Mucosa of gallbladder (tissue), 1 donor: Measurements from ENCODE around the gene HSPBAP1. TPM values are rescaled to one million over a fixed set of nuclear protein-coding genes. Genes with fewer than 3 reads are reported as not detected.
"Not testable (repeated sequence)": the region's sequence is repeated elsewhere in the genome, so short reads cannot be mapped to it uniquely, and the experiment has no call there.

ENCODE experiments used
- DNase-seq: peaks from one replicate; pipeline ENCODE4 v3.0.0-alpha.2; 2020; ENCODE audit warnings: low spot score
- total RNA-seq: library from RNA; stranded (reverse); gene quantifications from one replicate; pipeline ENCODE4 v1.2.1, GENCODE V29; 2021
- donor health status: DM: no; HTN: no; CAD: no.

Gene HSPBAP1
- total RNA-seq, 1 donor from 2014 or later, result 8.2 TPM

- DNase-seq, result no peak
These were observed 9.2 kb downstream of the HSPBAP1 start for GRCh38 chr3:122784436-122784835.

GRCh38 chr3:122782804-122783203 lies 10.8 kb downstream of the HSPBAP1 start:
- DNase-seq, result no peak

GRCh38 chr3:122777563-122777962 lies 16.1 kb downstream of the HSPBAP1 start:
- no peak for DNase-seq

- no peak for DNase-seq
These were observed 16.8 kb downstream of the HSPBAP1 start for GRCh38 chr3:122776675-122777468.

GRCh38 chr3:122774564-122774963 lies 19.1 kb downstream of the HSPBAP1 start:
- no peak for DNase-seq

GRCh38 chr3:122773944-122774509 lies 19.6 kb downstream of the HSPBAP1 start:
- DNase-seq, result no peak

- DNase-seq, result no peak
These were observed 20.8 kb downstream of the HSPBAP1 start for GRCh38 chr3:122772827-122773226.

- DNase-seq, result no peak
These were observed 23.0 kb downstream of the HSPBAP1 start for GRCh38 chr3:122770521-122771202.

- no peak for DNase-seq
These were observed 25.9 kb downstream of the HSPBAP1 start for GRCh38 chr3:122767540-122768372.

GRCh38 chr3:122766430-122766829 lies 27.2 kb downstream of the HSPBAP1 start:
- DNase-seq, result no peak

- DNase-seq, result no peak
These were observed 33.0 kb downstream of the HSPBAP1 start for GRCh38 chr3:122760453-122761271.

- DNase-seq, result no peak
These were observed 34.6 kb downstream of the HSPBAP1 start for GRCh38 chr3:122758877-122759560.

- DNase-seq, result no peak
These were observed 38.1 kb downstream of the HSPBAP1 start for GRCh38 chr3:122755491-122755890.

- no peak for DNase-seq
These were observed 38.7 kb downstream of the HSPBAP1 start for GRCh38 chr3:122754929-122755328.

- no peak for DNase-seq
These were observed 45.3 kb downstream of the HSPBAP1 start for GRCh38 chr3:122748347-122748746.

GRCh38 chr3:122747295-122747694 lies 46.3 kb downstream of the HSPBAP1 start:
- DNase-seq, result not testable (repeated sequence)

- DNase-seq, result no peak
These were observed 48.1 kb downstream of the HSPBAP1 start for GRCh38 chr3:122745369-122746021.

GRCh38 chr3:122743581-122744120 lies 50.0 kb downstream of the HSPBAP1 start:
- DNase-seq, result no peak

GRCh38 chr3:122742234-122742633 lies 51.4 kb downstream of the HSPBAP1 start:
- DNase-seq, result no peak

GRCh38 chr3:122739172-122739571 lies 54.5 kb downstream of the HSPBAP1 start:
- no peak for DNase-seq
